Trophoblast cell (in vitro differentiated cells and primary cell): Measurements from ENCODE around the gene PEX11B.

ENCODE experiments used
- DNase-seq, 2 donors: peaks; one replicate each; pipeline ENCODE4 v3.0.0-alpha.2; 2016
- H2AFZ ChIP-seq: 2 replicates; pipeline ENCODE4 v1.6.1; 2013; ENCODE audit warnings: low read length, moderate library complexity, mild to moderate bottlenecking; ENCODE audit not compliant: insufficient read depth, poor library complexity
- H2AK5ac ChIP-seq: 2 replicates; pipeline ENCODE4 v1.6.1; 2013; ENCODE audit warnings: mild to moderate bottlenecking, low read length
- H2BK120ac ChIP-seq: 2 replicates; pipeline ENCODE4 v1.6.1; 2013; ENCODE audit warnings: low read length, mild to moderate bottlenecking, moderate library complexity; ENCODE audit not compliant: insufficient read depth, poor library complexity
- H2BK12ac ChIP-seq: 2 replicates; pipeline ENCODE4 v1.6.1; 2013; ENCODE audit warnings: mild to moderate bottlenecking, low read length, moderate library complexity
- H2BK5ac ChIP-seq: 2 replicates; pipeline ENCODE4 v1.6.1; 2013; ENCODE audit warnings: low read length, low read depth, moderate library complexity, mild to moderate bottlenecking; ENCODE audit not compliant: poor library complexity
- H3K14ac ChIP-seq: 2 replicates; pipeline ENCODE4 v1.6.1; 2013; ENCODE audit warnings: mild to moderate bottlenecking, low read length
- H3K18ac ChIP-seq: 2 replicates; pipeline ENCODE4 v1.6.1; 2013; ENCODE audit warnings: mild to moderate bottlenecking, low read length
- H3K23ac ChIP-seq: 2 replicates; pipeline ENCODE4 v1.6.1; 2013; ENCODE audit warnings: low read length
- H3K27ac ChIP-seq: 2 replicates; pipeline ENCODE4 v1.5.1; 2013; ENCODE audit warnings: low read depth, mild to moderate bottlenecking, inconsistent platforms, low read length, moderate library complexity
- H3K27me3 ChIP-seq: 2 replicates; pipeline ENCODE4 v1.6.1; 2013; ENCODE audit warnings: inconsistent platforms, mild to moderate bottlenecking, low read length, moderate library complexity; ENCODE audit not compliant: insufficient read depth
- H3K36me3 ChIP-seq, 2 experiments: 1 replicate in 1 of 2; 2 replicates in 1 of 2; pipeline ENCODE4 v1.6.1; 2013; ENCODE audit warnings: low read length in 2 of 2, mild to moderate bottlenecking in 2 of 2, moderate library complexity in 1 of 2; ENCODE audit not compliant: insufficient read depth in 2 of 2, control insufficient read depth in 1 of 2
- H3K4ac ChIP-seq: 2 replicates; pipeline ENCODE4 v1.6.1; 2013; ENCODE audit warnings: low read depth, mild to moderate bottlenecking, low read length, moderate library complexity
- H3K4me1 ChIP-seq, 2 experiments: 1 replicate in 1 of 2; 2 replicates in 1 of 2; pipeline ENCODE4 v1.6.1; 2013; ENCODE audit warnings: low read length in 2 of 2, mild to moderate bottlenecking in 2 of 2, moderate library complexity in 1 of 2; ENCODE audit not compliant: insufficient read depth in 2 of 2, control insufficient read depth in 1 of 2
- H3K4me2 ChIP-seq: 2 replicates; pipeline ENCODE4 v1.6.1; 2013; ENCODE audit warnings: inconsistent platforms, mild to moderate bottlenecking, low read length, moderate library complexity
- H3K4me3 ChIP-seq: 2 replicates; pipeline ENCODE4 v1.5.1; 2013; ENCODE audit warnings: mild to moderate bottlenecking, low read depth, low read length, inconsistent platforms
- H3K79me1 ChIP-seq: one replicate; pipeline ENCODE4 v1.6.1; 2013; ENCODE audit warnings: low read length
- H3K79me2 ChIP-seq: 2 replicates; pipeline ENCODE4 v1.6.1; 2013; ENCODE audit warnings: low read length, mild to moderate bottlenecking; ENCODE audit not compliant: control insufficient read depth, insufficient read depth, poor library complexity
- H3K9ac ChIP-seq: 2 replicates; pipeline ENCODE4 v1.6.1; 2013; ENCODE audit warnings: mild to moderate bottlenecking, low read length
- H3K9me3 ChIP-seq: 2 replicates; pipeline ENCODE4 v1.6.1; 2013; ENCODE audit warnings: low read depth, mild to moderate bottlenecking, control low read depth, inconsistent platforms, low read length; ENCODE audit not compliant: insufficient read depth
- H4K12ac ChIP-seq: 2 replicates; pipeline ENCODE4 v1.6.1; 2013; ENCODE audit warnings: low read depth, mild to moderate bottlenecking, low read length, moderate library complexity
- H4K8ac ChIP-seq: 2 replicates; pipeline ENCODE4 v1.6.1; 2013; ENCODE audit warnings: low read depth, mild to moderate bottlenecking, low read length, moderate library complexity
- H4K91ac ChIP-seq: one replicate; pipeline ENCODE4 v1.6.1; 2013; ENCODE audit warnings: low read depth, mild to moderate bottlenecking, low read length, moderate library complexity
- WGBS: extraction: QIAGEN DNeasy Blood & Tissue Kit; methylation state at CpG from one replicate; pipeline ENCODE4 v1.1.7; 2013; ENCODE audit warnings: missing lambda C conversion rate; ENCODE audit not compliant: insufficient read length, insufficient coverage; ENCODE audit errors: extremely low coverage; 5-methylcytosine and 5-hydroxymethylcytosine counted together

PEX11B gene

GRCh38 chr1:145960468-145961108 lies 42.1 kb upstream of the PEX11B start:
- Histone ChIP-seq H3K27ac (no peak overlapping the region), H4K12ac (no peak overlapping the region), H4K8ac (peak overlapping the region; percentile 48), H2BK12ac (no peak overlapping the region), H3K27me3 (peaks cover 44% of the 10 kb centered on the region), H3K9ac (peak overlapping the region; percentile 70), H3K18ac (no peak overlapping the region), H4K91ac (no peak overlapping the region), H3K4me3 (peak overlapping the region; percentile 77), H3K4me2 (peak overlapping the region; percentile 94), H3K23ac (no peak overlapping the region), H3K9me3 (peaks cover 2% of the 10 kb centered on the region), H3K79me1 (peaks cover 6% of the 10 kb centered on the region), H3K4me1 (peaks cover 16 to 26% of the 10 kb centered on the region in 2 experiments), H2AFZ (peak overlapping the region; percentile 77), H2AK5ac (no peak overlapping the region), H3K4ac (no peak overlapping the region), H3K79me2 (no peaks in the 10 kb centered on the region), H3K14ac (no peak overlapping the region), H3K36me3 (no peaks in the 10 kb centered on the region), H2BK5ac (no peak overlapping the region), H2BK120ac (no peak overlapping the region)
- peak; percentile 56 to 72 for DNase-seq
- WGBS: no CpG with 5 or more reads among the region's 44 CpGs

GRCh38 chr1:145959957-145960467 lies 41.5 kb upstream of the PEX11B start:
- no peaks in the 10 kb centered on the region for H3K79me2 ChIP-seq
- no CpG with 5 or more reads among the region's 12 CpGs for WGBS
- no peak overlapping the region for H4K8ac ChIP-seq
- H4K12ac ChIP-seq: no peak overlapping the region
- H3K27ac ChIP-seq: no peak overlapping the region
- no peak overlapping the region for H2BK12ac ChIP-seq
- no peak overlapping the region for H3K14ac ChIP-seq
- peaks cover 16 to 26% of the 10 kb centered on the region in 2 experiments for H3K4me1 ChIP-seq
- no peak overlapping the region for H3K23ac ChIP-seq
- no peak overlapping the region for H3K4ac ChIP-seq
- no peaks in the 10 kb centered on the region for H3K36me3 ChIP-seq
- no peak overlapping the region for H3K18ac ChIP-seq
- DNase-seq: no peak
- H3K4me3 ChIP-seq: peak overlapping the region; percentile 77
- peaks cover 2% of the 10 kb centered on the region for H3K9me3 ChIP-seq
- H2BK120ac ChIP-seq: no peak overlapping the region
- H2AK5ac ChIP-seq: no peak overlapping the region
- H2BK5ac ChIP-seq: no peak overlapping the region
- H3K4me2 ChIP-seq: peak overlapping the region; percentile 94
- H2AFZ ChIP-seq: peak overlapping the region; percentile 77
- no peak overlapping the region for H4K91ac ChIP-seq
- no peak overlapping the region for H3K9ac ChIP-seq
- H3K79me1 ChIP-seq: peaks cover 6% of the 10 kb centered on the region
- H3K27me3 ChIP-seq: peaks cover 45% of the 10 kb centered on the region

- no peak overlapping the region for H4K12ac ChIP-seq
- no peak overlapping the region for H3K9ac ChIP-seq
- H3K27me3 ChIP-seq: peaks cover 45% of the 10 kb centered on the region
- no peak overlapping the region for H2BK12ac ChIP-seq
- H3K4me2 ChIP-seq: no peak overlapping the region
- peaks cover 2% of the 10 kb centered on the region for H3K9me3 ChIP-seq
- H3K4me3 ChIP-seq: no peak overlapping the region
- no peak overlapping the region for H3K18ac ChIP-seq
- no peak overlapping the region for H2BK5ac ChIP-seq
- H3K79me2 ChIP-seq: no peaks in the 10 kb centered on the region
- H3K14ac ChIP-seq: no peak overlapping the region
- H3K36me3 ChIP-seq: no peaks in the 10 kb centered on the region
- H3K27ac ChIP-seq: no peak overlapping the region
- H3K23ac ChIP-seq: no peak overlapping the region
- DNase-seq: no peak
- no peak overlapping the region for H2BK120ac ChIP-seq
- H2AK5ac ChIP-seq: no peak overlapping the region
- H3K79me1 ChIP-seq: peaks cover 4% of the 10 kb centered on the region
- H2AFZ ChIP-seq: no peak overlapping the region
- H4K91ac ChIP-seq: no peak overlapping the region
- H3K4me1 ChIP-seq: peaks cover 16 to 26% of the 10 kb centered on the region in 2 experiments
- no peak overlapping the region for H3K4ac ChIP-seq
- no peak overlapping the region for H4K8ac ChIP-seq
Measured at GRCh38 chr1:145959333-145959732, 40.8 kb upstream of the PEX11B start.

- Histone ChIP-seq H2BK12ac (no peak overlapping the region), H3K18ac (no peak overlapping the region), H2BK5ac (no peak overlapping the region), H4K91ac (no peak overlapping the region), H3K9me3 (peaks cover 2% of the 10 kb centered on the region), H3K4me1 (peaks cover 16 to 26% of the 10 kb centered on the region in 2 experiments), H3K36me3 (no peaks in the 10 kb centered on the region), H3K4me2 (no peak overlapping the region), H3K23ac (no peak overlapping the region), H3K9ac (no peak overlapping the region), H3K4me3 (no peak overlapping the region), H3K79me2 (no peaks in the 10 kb centered on the region), H2BK120ac (no peak overlapping the region), H4K12ac (no peak overlapping the region), H3K79me1 (no peaks in the 10 kb centered on the region), H3K27ac (no peak overlapping the region), H4K8ac (no peak overlapping the region), H3K4ac (no peak overlapping the region), H3K27me3 (peaks cover 45% of the 10 kb centered on the region), H2AK5ac (no peak overlapping the region), H3K14ac (no peak overlapping the region), H2AFZ (no peak overlapping the region)
- DNase-seq: no peak
Measured at GRCh38 chr1:145958734-145959133, 40.2 kb upstream of the PEX11B start.
